SU-DHL-6 (cell line): Measurements from ENCODE around the gene LENEP.

ENCODE experiments used
- EZH2phosphoT487 ChIP-seq: fragments of 200-600 bp; sonication (generic), shearing (Covaris generic); conservative IDR thresholded peaks from 2 replicates; pipeline ENCODE4 v1.6.1; 2018; ENCODE audit warnings: mild to moderate bottlenecking, antibody characterized with exemption, low read length, moderate library complexity, mixed read lengths
- TF ChIP-seq, protein P1 (sequence below): fragments of 200-600 bp; sonication (generic); IDR thresholded peaks from one replicate; pipeline ENCODE4 v1.5.1; 2017; ENCODE audit warnings: antibody characterized with exemption, mild to moderate bottlenecking, low read length, moderate library complexity; ENCODE audit not compliant: insufficient read depth, poor library complexity, severe bottlenecking

- TF ChIP-seq, protein P1, sequence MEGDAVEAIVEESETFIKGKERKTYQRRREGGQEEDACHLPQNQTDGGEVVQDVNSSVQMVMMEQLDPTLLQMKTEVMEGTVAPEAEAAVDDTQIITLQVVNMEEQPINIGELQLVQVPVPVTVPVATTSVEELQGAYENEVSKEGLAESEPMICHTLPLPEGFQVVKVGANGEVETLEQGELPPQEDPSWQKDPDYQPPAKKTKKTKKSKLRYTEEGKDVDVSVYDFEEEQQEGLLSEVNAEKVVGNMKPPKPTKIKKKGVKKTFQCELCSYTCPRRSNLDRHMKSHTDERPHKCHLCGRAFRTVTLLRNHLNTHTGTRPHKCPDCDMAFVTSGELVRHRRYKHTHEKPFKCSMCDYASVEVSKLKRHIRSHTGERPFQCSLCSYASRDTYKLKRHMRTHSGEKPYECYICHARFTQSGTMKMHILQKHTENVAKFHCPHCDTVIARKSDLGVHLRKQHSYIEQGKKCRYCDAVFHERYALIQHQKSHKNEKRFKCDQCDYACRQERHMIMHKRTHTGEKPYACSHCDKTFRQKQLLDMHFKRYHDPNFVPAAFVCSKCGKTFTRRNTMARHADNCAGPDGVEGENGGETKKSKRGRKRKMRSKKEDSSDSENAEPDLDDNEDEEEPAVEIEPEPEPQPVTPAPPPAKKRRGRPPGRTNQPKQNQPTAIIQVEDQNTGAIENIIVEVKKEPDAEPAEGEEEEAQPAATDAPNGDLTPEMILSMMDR = no peak
- no peak for TF ChIP-seq EZH2phosphoT487
Measured at GRCh38 chr1:154978360-154978759, 15.0 kb upstream of the LENEP start.
